T-cell (primary cell): Measurements from ENCODE around the gene SPTBN1. TPM values are rescaled to one million over a fixed set of nuclear protein-coding genes. Genes with fewer than 3 reads are reported as not detected.

Source experiments
- ATAC-seq, 4 experiments: fragments of 200-7000 bp in 3 of 4; fragments of 150-1000 bp in 1 of 4; cut with Tn5 transposase; replicated peaks in 1 of 4; 1 replicate in 3 of 4; 2 replicates in 1 of 4; pipeline ENCODE4 v1.10.0; 2021; ENCODE audit warnings: moderate library complexity in 3 of 4, mild to moderate bottlenecking in 2 of 4, moderate number of reproducible peaks in 1 of 4
- CTCF ChIA-PET, 2 donors: fragments of 300-600 bp; sonication (Branson Sonifier 250); formaldehyde crosslinking; loops; one replicate each; lab custom pipeline; 2022; ENCODE audit warnings: antibody characterized with exemption in 2 of 2; lab: Charles Lee
- POLR2A ChIA-PET, 2 donors: fragments of 300-600 bp; sonication (Branson Sonifier 250); formaldehyde crosslinking; loops; one replicate each; lab custom pipeline; 2022; ENCODE audit warnings: antibody characterized with exemption in 2 of 2; lab: Charles Lee
- DNase-seq, 35 experiments: peaks; one replicate each; pipeline versions ENCODE4 v3.0.0 to v3.0.0-alpha.2; 2013 to 2023
- H3K27ac ChIP-seq: one replicate; pipeline ENCODE4 v1.5.1; 2013; ENCODE audit warnings: low read length
- H3K27me3 ChIP-seq, 2 experiments: replicated peaks in 1 of 2; 1 replicate in 1 of 2; 2 replicates in 1 of 2; pipeline versions ENCODE4 v1.6.1 to v1.7.0; 2013; ENCODE audit warnings: low read length in 1 of 2, mixed read lengths in 1 of 2; ENCODE audit not compliant: control insufficient read depth in 2 of 2, insufficient read depth in 2 of 2; ENCODE audit errors: extremely low read depth in 1 of 2
- H3K36me3 ChIP-seq, 2 donors: 1 replicate in 1 of 2; 2 replicates in 1 of 2; pipeline versions ENCODE4 v1.6.1 to v1.7.0; 2013; ENCODE audit warnings: low read length in 1 of 2; ENCODE audit not compliant: control insufficient read depth in 2 of 2, insufficient read depth in 1 of 2; ENCODE audit errors: extremely low read depth in 1 of 2
- H3K4me1 ChIP-seq, 2 experiments: 1 replicate in 1 of 2; 2 replicates in 1 of 2; pipeline versions ENCODE4 v1.6.1 to v1.7.0; 2013; ENCODE audit warnings: low read length in 2 of 2, mixed read lengths in 1 of 2; ENCODE audit not compliant: insufficient read depth in 2 of 2, control insufficient read depth in 1 of 2; ENCODE audit errors: extremely low read depth in 1 of 2
- H3K4me3 ChIP-seq, 2 donors: 1 replicate in 1 of 2; 2 replicates in 1 of 2; pipeline versions ENCODE4 v1.5.1 to v1.7.0; 2013; ENCODE audit warnings: mild to moderate bottlenecking in 2 of 2, low read length in 1 of 2, moderate library complexity in 1 of 2; ENCODE audit not compliant: control insufficient read depth in 1 of 2; ENCODE audit errors: extremely low read depth in 1 of 2
- H3K9me3 ChIP-seq: 2 replicates; pipeline ENCODE4 v1.7.0; 2013
- H3K27ac Mint-ChIP-seq, 2 donors: one replicate each; pipeline ENCODE4 v1.8.0; 2020 to 2021; ENCODE audit warnings: mild to moderate bottlenecking in 2 of 2, mixed read lengths in 2 of 2
- H3K27me3 Mint-ChIP-seq, 2 donors: one replicate each; pipeline ENCODE4 v1.8.0; 2021 to 2022; ENCODE audit warnings: mixed read lengths in 2 of 2
- H3K36me3 Mint-ChIP-seq: one replicate; pipeline ENCODE4 v1.8.0; 2021; ENCODE audit warnings: mixed read lengths
- H3K4me1 Mint-ChIP-seq, 3 donors: one replicate each; pipeline ENCODE4 v1.8.0; 2020 to 2022; ENCODE audit warnings: mixed read lengths in 3 of 3, mild to moderate bottlenecking in 1 of 3
- H3K4me3 Mint-ChIP-seq, 3 donors: one replicate each; pipeline ENCODE4 v1.8.0; 2020 to 2022; ENCODE audit warnings: mild to moderate bottlenecking in 3 of 3, mixed read lengths in 3 of 3, moderate library complexity in 3 of 3
- H3K9me3 Mint-ChIP-seq, 3 donors: one replicate each; pipeline ENCODE4 v1.8.0; 2020 to 2022; ENCODE audit warnings: mixed read lengths in 3 of 3
- WGBS: methylation state at CpG from one replicate; pipeline ENCODE4 v1.1.5; 2013; ENCODE audit warnings: missing lambda C conversion rate; ENCODE audit not compliant: insufficient coverage; 5-methylcytosine and 5-hydroxymethylcytosine counted together
- total RNA-seq, 35 experiments: library from RNA in 6 of 35; stranded (reverse) in 6 of 35; fragments of 120-200 nt in 1 of 35; gene quantifications; one replicate each; pipeline versions ENCODE4 v1.2.1 to v1.2.4 and lab custom pipeline; 2013 to 2026

Gene SPTBN1
- total RNA-seq, 5 donors from 2014 or later (not counting 1 experiment from before 2014, with no cell fraction given) = 129 to 222 (median 139) TPM

DNA sequence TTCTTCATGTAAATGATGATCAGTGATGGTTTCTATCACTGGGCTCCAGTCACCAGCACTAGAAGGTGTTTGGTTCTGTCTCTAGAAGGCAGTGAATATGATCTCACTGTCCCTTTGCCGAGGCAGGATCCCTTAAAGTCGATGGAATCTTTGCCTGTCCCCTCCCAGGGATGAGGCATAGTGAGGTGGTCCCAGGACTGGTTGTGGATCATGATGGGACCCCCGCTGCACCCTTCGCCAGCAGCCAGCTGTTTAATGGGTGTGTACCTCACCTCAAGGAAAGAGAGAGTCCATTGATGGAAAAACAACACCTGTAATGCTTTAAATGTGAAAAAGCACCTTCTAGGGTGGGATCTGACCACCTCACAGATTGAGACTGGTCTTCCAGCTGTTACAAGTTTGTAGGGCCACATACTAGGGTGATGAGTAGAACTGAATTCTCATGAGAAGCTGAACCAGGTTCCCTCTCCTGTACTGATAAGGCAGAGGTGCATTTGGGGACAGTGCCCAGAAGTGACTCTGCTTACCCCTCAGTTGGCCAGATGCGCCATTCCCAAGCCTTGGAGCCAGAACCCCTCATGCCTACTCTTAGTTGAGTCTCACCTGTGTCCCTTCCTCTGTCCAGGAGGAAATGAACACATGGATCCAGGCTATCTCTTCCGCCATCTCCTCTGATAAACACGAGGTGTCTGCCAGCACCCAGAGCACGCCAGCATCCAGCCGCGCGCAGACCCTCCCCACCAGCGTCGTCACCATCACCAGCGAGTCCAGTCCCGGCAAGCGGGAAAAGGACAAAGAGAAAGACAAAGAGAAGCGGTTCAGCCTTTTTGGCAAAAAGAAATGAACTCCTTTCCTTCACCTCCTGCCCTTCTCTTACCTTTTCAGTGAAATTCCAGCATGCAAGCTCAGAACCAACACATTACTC, 211.9 kb downstream of the SPTBN1 start:
- Histone ChIP-seq H3K27ac (no peak overlapping the region), H3K27me3 (no peaks in the 10 kb centered on the region), H3K36me3 (peaks cover 13 to 80% of the 10 kb centered on the region in 2 donors), H3K4me1 (no peaks in the 10 kb centered on the region), H3K9me3 (no peaks in the 10 kb centered on the region), H3K4me3 (no peak overlapping the region)
- Mint-ChIP-seq H3K27ac (peak overlapping the region; percentile 34 to 62), H3K36me3 (peaks cover 65% of the 10 kb centered on the region), H3K27me3 (no peaks in the 10 kb centered on the region), H3K4me3 (no peak overlapping the region), H3K9me3 (no peaks in the 10 kb centered on the region), H3K4me1 (peaks cover 15 to 18% (median 16%) of the 10 kb centered on the region in 3 donors)
- CTCF ChIA-PET = interaction anchor here in 1 of 2 donors (0.6 kb wide), 1 partner anchor 131 kb away, joined by 3 read pairs; no protein-coding TSS in a partner anchor
- WGBS = 96% methylated on average over 16 of the region's 17 CpGs
- no peak for ATAC-seq
- POLR2A ChIA-PET = interaction anchor here in 1 of 2 donors (0.6 kb wide), 1 partner anchor 861 kb away, joined by 5 read pairs; no protein-coding TSS in a partner anchor
- no peak for DNase-seq

DNA sequence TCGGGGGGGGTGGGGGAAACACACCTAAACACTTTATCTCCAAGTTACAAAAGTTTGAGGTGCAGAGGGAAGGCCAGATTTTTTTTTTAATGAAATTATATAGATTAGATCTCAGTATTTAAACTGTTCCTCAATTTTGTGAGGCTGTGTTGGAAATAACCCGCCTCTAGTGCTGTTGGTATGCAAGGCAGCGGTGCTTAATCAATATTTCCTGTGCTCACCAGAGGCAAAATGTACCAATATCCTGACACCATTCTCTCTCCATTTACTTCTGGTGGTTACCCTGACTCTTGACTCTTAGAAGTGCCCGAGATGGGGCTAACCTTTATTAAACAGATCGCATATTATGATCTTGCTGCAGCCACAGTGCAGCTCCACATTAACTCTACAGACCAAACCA, 212.6 kb downstream of the SPTBN1 start:
- H3K9me3 Mint-ChIP-seq = no peaks in the 10 kb centered on the region
- Histone ChIP-seq H3K27me3 (no peaks in the 10 kb centered on the region), H3K4me3 (no peak overlapping the region), H3K36me3 (peaks cover 11 to 73% of the 10 kb centered on the region in 2 donors), H3K9me3 (no peaks in the 10 kb centered on the region), H3K4me1 (peaks cover 2 to 5% of the 10 kb centered on the region in 2 experiments), H3K27ac (no peak overlapping the region)
- DNase-seq = no peak
- H3K27me3 Mint-ChIP-seq = no peaks in the 10 kb centered on the region
- H3K4me1 Mint-ChIP-seq = peaks cover 21 to 25% (median 23%) of the 10 kb centered on the region in 3 donors
- H3K4me3 Mint-ChIP-seq = no peak overlapping the region
- no peak for ATAC-seq
- CTCF ChIA-PET = interaction anchor here in 1 of 2 donors (0.6 kb wide), 1 partner anchor 131 kb away, joined by 3 read pairs; no protein-coding TSS in a partner anchor
- WGBS = 86% methylated on average over 2 of the region's 5 CpGs
- POLR2A ChIA-PET = interaction anchor here in 1 of 2 donors (0.6 kb wide), 1 partner anchor 861 kb away, joined by 5 read pairs; no protein-coding TSS in a partner anchor
- H3K27ac Mint-ChIP-seq = no peak overlapping the region
- peaks cover 59% of the 10 kb centered on the region for H3K36me3 Mint-ChIP-seq

DNA sequence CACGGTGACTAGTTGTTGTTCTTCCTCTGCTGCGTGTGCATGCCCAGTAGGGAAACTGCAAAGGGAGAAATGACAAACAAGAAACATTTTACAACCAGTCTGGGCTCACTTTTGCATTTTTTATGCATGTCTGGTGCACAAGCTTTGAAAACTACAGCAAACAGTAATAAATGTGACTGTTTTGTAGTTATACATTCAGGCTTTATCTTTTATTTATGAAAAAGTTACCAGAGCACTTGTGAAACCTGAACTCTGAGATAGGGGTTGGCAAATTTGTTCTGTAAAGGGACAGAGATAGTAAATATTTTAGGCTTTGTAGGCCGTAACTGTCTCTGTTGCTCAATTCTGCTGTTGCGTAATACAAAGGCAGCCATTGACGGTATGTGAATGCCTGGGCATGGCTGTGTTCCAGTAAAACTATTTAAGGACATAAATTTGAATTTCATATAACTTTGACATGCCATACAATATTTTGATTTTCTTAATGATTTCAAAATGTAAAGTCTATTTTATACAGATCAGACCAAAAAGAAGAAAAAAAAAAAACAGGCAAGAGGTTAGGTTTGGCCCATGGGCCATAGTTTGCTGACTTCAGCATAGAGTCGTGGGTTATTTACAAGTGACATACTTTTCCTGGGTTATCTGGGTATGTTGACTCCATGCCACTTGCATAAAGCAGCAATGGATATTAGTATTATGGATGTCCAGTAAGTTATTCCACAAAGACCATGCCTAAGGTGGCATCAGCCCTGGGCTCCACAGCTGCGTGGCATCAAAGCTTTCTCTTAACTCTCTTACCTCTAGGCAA, 213.8 kb downstream of the SPTBN1 start:
- H3K4me1 Mint-ChIP-seq = peaks cover 24 to 34% (median 29%) of the 10 kb centered on the region in 3 donors
- H3K27ac ChIP-seq = no peak overlapping the region
- no peaks in the 10 kb centered on the region for H3K27me3 Mint-ChIP-seq
- H3K4me1 ChIP-seq = peaks cover 3 to 9% of the 10 kb centered on the region in 2 experiments
- H3K36me3 ChIP-seq = peaks cover 4 to 61% of the 10 kb centered on the region in 2 donors
- DNase-seq (no peak), ATAC-seq (no peak)
- ChIA-PET POLR2A (interaction anchor here in 1 of 2 donors (0.5 kb wide), 1 partner anchor 107 kb away, joined by 8 read pairs; no protein-coding TSS in a partner anchor), CTCF (no interaction called here)
- peaks cover 48% of the 10 kb centered on the region for H3K36me3 Mint-ChIP-seq
- no peak overlapping the region for H3K4me3 ChIP-seq
- no peak overlapping the region for H3K27ac Mint-ChIP-seq
- no peak overlapping the region for H3K4me3 Mint-ChIP-seq
- no peaks in the 10 kb centered on the region for H3K9me3 ChIP-seq
- 60% methylated on average over 1 of the region's 7 CpGs for WGBS
- H3K27me3 ChIP-seq = no peaks in the 10 kb centered on the region
- H3K9me3 Mint-ChIP-seq = no peaks in the 10 kb centered on the region

DNA sequence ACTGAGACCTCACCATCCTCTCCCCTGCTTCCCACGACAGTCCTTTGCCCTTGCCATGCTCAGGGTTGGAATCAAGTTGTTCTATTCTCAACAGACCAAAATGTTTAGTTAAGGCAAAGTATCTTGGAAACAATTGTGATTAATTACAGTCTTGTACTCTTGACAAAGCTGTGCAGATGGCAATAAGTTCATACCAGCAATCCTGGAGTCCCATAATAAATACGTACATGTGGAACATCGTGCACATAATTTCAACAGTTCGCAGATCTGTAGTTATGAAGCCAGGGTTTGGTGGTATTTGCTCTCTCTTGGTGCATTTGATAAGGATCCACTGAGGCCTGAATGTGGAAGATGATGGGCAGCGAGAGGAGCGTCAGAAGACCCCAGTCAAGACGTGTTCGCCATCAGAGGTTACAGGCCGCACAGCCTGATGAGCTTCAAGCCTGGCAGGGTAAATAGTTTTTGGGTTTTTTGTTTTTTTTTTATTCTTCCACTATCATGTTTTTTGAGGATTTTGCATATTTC, 214.4 kb downstream of the SPTBN1 start:
- no peaks in the 10 kb centered on the region for H3K27me3 Mint-ChIP-seq
- H3K36me3 Mint-ChIP-seq = peaks cover 42% of the 10 kb centered on the region
- H3K4me1 ChIP-seq = peaks cover 3 to 9% of the 10 kb centered on the region in 2 experiments
- POLR2A ChIA-PET = no interaction called here
- H3K4me1 Mint-ChIP-seq = peaks cover 21 to 30% (median 26%) of the 10 kb centered on the region in 3 donors
- H3K27ac Mint-ChIP-seq = no peak overlapping the region
- 100% methylated on average over 4 of the region's 9 CpGs for WGBS
- no peak overlapping the region for H3K4me3 Mint-ChIP-seq
- CTCF ChIA-PET = no interaction called here
- H3K9me3 Mint-ChIP-seq = no peaks in the 10 kb centered on the region
- H3K9me3 ChIP-seq = no peaks in the 10 kb centered on the region
- peaks cover 4 to 54% of the 10 kb centered on the region in 2 donors for H3K36me3 ChIP-seq
- no peak overlapping the region for H3K4me3 ChIP-seq
- peaks cover 0 to 5% of the 10 kb centered on the region in 2 experiments for H3K27me3 ChIP-seq
- ATAC-seq = no peak
- H3K27ac ChIP-seq = no peak overlapping the region
- DNase-seq = no peak

DNA sequence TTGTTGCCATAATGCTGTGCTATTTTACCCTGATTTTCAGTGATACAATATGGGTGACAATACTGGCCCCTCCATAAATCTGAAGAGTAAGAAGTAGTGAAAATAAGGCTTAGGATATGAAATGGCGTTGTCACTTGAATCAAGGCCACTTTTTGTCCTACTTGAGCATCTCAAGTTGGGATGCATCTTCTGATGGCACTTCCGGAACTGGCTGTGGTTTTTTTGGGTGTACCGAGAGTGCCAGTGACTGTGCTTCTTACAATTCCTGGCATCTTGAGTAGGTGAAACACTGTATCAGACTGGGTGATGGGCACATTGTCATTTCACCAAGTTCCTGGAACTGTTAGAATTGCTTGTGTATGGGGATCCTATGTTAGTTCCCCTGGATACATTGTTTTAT, 214.9 kb downstream of the SPTBN1 start:
- H3K36me3 Mint-ChIP-seq = peaks cover 39% of the 10 kb centered on the region
- DNase-seq (no peak), ATAC-seq (no peak)
- ChIA-PET POLR2A (no interaction called here), CTCF (interaction anchor here in 1 of 2 donors (0.7 kb wide), 1 partner anchor 392 kb away, joined by 5 read pairs; no protein-coding TSS in a partner anchor)
- H3K4me1 Mint-ChIP-seq = peaks cover 20 to 29% (median 23%) of the 10 kb centered on the region in 3 donors
- Histone ChIP-seq H3K36me3 (peaks cover 1 to 50% of the 10 kb centered on the region in 2 donors), H3K4me3 (no peak overlapping the region), H3K4me1 (peaks cover 3 to 9% of the 10 kb centered on the region in 2 experiments), H3K9me3 (no peaks in the 10 kb centered on the region), H3K27me3 (peaks cover 0 to 9% of the 10 kb centered on the region in 2 experiments), H3K27ac (no peak overlapping the region)
- no peak overlapping the region for H3K4me3 Mint-ChIP-seq
- no peaks in the 10 kb centered on the region for H3K9me3 Mint-ChIP-seq
- 100% methylated on average over 2 of the region's 3 CpGs for WGBS
- H3K27ac Mint-ChIP-seq = no peak overlapping the region
- H3K27me3 Mint-ChIP-seq = no peaks in the 10 kb centered on the region
